GM21786 (cell line): ENCODE data around the gene STT3B.

Source experiments
- ATAC-seq: cut with Tn5 transposase; IDR thresholded peaks from one replicate; pipeline ENCODE4 v1.9.1; 2021; ENCODE audit not compliant: unreplicated experiment

STT3B gene

DNA sequence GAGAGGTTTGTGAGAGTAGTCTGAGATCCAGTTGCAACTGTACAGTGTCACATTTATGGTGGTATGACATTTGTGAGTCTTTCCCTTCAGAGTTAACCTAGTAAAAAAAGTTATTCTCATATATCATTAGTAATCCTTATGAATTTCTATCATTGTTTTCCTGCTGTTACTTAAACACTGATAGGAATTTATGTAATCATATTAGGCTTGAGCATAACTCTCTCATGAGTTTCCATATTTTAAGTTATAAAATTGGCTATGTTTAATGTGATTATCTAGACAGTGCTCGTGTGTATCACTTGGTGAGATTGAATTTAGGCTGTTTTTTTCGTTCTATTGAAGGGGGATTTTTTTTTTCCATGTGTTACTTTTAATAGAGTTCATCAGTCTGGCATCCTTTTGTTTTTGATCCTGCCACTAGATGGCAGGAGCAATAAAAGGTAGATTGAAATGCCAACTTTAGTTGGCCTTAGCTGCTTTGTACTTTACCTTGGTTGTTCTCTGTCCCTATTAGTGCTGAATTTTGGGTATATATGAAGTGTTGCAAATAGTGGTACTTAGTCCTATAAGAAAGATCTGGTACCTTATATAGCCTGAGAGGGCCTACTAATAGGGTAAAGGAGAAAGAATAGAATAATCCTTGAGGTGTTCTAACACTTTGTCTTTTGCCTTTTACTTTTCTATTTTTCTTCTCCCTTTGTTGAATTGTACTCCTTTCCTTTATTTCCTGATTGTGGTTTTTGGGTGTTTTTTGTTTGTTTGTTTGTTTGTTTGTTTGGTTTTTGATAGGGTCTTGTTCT, 17.9 kb downstream of the STT3B start:
- no peak for ATAC-seq

DNA sequence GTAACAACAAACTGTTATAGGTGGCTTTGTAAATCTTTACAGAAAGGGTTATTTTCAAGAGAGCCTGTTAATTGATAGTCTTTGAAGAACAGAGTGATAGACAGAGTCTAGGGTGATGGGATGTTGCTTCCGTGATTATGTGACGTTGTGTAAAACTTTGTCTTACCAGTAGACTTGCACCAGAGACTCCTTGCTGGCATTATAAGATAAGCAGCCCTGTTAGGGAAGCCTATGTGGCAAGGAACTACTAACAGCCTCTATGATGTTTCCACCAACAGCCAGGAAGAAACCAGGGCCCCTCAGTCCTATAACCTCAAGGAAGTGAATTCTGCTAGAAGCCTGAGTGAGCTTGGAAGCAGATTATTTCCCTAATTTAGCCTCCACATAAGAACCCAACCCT, 18.9 kb downstream of the STT3B start:
- no peak for ATAC-seq

- no peak for ATAC-seq
These were observed 19.4 kb downstream of the STT3B start for GRCh38 chr3:31552103-31552502.

GRCh38 chr3:31553258-31553657, 20.5 kb downstream of the STT3B start:
- no peak for ATAC-seq

DNA sequence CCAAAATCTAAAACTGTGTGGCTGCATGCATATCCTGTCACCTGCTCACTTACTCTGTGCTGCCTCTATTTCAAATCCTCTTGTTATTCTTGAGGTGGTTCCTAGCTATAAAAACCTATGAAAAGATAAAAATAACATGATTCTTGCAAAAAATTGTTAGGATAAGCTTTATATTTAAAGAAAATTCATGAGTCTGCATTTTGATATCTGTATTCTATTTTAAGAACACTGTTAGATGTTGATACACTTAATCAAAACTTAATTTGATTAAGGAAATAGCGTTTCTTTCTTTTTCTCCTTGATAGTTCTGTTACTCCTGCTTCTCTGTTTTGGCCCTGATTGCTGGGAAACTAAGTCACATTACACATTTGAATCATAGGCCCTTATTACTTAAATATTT, 22.5 kb downstream of the STT3B start:
- ATAC-seq = no peak

- peak; percentile 48 for ATAC-seq
These were observed 27.3 kb downstream of the STT3B start for GRCh38 chr3:31559872-31560534.

- no peak for ATAC-seq
These were observed 29.2 kb downstream of the STT3B start for GRCh38 chr3:31561891-31562290.

DNA sequence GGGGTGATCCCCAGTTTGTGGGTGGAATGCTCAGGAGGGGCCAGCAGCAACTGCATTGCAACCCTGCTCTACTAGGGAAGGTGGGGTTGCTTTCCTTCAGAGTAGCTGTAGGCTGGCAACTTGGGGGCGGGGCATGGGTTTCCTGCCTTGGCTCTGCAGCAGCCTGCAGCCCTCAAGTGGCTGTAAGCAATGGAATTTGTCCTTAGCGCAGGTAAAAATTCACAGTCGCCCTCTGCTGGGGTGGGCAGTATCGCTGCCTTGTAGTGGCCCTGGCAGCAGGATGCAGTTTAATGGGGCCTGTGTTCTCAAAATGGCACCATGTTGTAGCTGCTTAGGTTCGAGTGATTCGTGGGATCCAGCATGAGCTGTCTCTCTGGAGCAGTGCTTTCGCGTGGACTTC, 29.8 kb downstream of the STT3B start:
- no peak for ATAC-seq

DNA sequence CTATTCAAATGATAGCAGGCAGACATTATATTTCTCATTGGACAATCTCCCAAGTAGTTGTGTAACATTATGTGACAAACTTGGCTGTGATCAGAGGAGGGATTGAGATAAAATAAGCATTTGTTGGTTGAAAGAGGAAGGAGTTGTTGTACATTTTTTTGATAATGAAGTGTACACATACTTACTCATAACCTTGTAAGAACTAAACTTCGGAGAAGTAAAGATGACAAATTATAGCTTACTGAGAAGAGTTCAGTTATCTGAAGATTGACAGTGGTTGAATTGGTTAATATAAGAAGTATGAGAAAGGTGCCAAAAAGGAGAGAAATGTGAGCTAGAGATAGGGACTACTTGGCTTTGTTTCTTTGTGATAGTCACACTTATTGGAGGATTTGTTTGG, 32.6 kb downstream of the STT3B start:
- ATAC-seq = no peak

DNA sequence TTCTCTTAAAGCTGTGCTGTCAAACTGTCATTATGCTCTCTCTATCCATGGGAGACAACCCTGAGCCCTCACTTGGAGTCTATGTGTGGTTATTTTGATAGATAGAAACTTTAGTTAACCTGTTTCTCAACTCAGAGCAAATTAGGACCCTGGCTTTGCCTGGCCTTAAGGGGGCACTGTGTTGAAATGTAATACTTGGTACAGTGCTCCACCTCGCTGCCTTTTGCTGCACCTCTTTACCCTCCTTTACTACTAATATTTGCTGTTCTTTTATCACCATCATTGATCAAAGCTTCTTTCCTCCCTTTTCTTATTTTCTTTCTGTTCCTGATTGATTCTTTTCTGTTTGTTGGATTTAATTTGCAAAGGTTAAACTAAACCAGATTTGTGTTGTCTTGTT, 34.3 kb downstream of the STT3B start:
- peak; percentile 38 for ATAC-seq

- no peak for ATAC-seq
These were observed 35.9 kb downstream of the STT3B start for GRCh38 chr3:31568649-31569048.

DNA sequence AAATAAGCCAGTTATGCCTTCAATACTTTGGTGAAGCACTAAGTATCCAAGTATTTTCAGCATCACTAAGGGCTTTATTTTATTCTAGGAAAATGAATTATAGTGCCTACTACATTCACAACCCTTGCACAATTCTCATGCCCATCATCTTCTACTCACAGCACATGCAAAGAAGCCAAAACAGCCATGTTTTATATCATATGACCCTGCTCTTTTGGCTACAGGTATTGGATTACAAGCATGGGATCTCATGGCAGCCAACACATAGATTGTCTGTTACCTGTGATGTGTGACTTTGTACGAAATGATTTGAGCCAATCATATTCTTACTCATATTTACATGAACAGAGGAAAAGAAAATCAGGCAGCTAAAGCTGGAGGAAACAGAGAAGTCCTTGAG, 38.6 kb downstream of the STT3B start:
- ATAC-seq = no peak

- ATAC-seq = peak; percentile 38
These were observed 39.7 kb downstream of the STT3B start for GRCh38 chr3:31572236-31573004.

- ATAC-seq = peak; percentile 33
These were observed 40.5 kb downstream of the STT3B start for GRCh38 chr3:31573036-31573779.

GRCh38 chr3:31575448-31575847, 42.7 kb downstream of the STT3B start:
- no peak for ATAC-seq

DNA sequence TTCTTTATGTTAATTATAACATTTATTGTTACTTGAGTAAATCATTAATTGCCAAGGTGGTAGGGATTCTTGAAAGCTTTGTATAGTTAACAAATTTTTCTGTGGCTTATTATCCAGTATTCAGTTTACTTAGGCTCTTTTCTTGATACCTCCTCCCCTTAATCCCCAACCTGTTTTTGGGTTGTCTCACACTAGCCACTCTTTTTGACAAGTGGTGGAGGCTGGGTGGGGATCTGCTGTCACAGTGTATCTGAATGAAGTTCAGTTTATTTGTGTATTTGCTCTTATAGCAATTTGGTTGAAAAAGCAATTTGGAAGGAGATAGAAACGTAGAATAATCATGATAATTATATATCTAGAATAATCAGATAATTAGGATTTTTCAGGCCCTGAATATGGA, 43.8 kb downstream of the STT3B start:
- ATAC-seq = no peak

GRCh38 chr3:31577232-31577631, 44.5 kb downstream of the STT3B start:
- no peak for ATAC-seq

DNA sequence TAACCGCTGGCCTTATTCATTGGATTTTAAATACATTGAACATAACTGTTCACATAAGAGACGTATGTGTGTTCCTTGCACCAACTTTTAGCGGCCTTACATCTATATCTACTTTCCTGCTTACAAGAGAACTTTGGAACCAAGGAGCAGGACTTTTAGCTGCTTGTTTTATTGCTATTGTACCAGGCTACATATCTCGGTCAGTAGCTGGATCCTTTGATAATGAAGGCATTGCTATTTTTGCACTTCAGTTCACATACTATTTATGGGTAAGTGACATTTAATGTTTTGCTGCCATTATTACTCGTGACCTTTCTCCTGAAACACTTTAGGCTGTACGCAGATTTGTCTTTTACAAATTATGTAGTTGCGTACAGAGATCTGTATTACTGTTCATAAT, 47.1 kb downstream of the STT3B start:
- ATAC-seq = no peak

DNA sequence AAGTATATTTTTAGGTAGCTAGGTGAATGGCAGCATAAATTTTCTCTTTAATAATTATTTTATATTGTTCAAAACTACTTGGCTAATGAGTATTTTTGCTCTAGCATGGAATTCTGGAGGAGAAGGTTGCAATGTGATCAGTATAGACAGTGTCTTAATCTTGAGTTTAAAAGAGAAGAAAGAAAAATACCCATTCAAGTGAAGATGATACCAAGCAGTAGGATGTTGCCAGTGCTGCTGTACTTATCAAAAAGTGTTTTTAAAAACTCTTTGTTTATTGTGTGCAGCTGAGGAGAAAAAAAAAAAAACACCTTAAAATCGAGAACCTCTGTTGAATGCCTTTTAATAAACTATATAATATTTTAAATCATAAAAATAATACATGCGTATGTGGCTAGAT, 47.9 kb downstream of the STT3B start:
- ATAC-seq = no peak

GRCh38 chr3:31581660-31582059, 48.9 kb downstream of the STT3B start:
- ATAC-seq = no peak

GRCh38 chr3:31589228-31589627, 56.5 kb downstream of the STT3B start:
- ATAC-seq = no peak
